Measurements from ENCODE around the gene EIF3K. TPM values are rescaled to one million over a fixed set of nuclear protein-coding genes. Genes with fewer than 3 reads are reported as not detected.

Gene EIF3K
- total and polyA plus RNA-seq, 2 of the 13 experiments (the other 11 are each of a cell fraction or from before 2014, with no cell fraction given), result 179 to 258 TPM

DNA sequence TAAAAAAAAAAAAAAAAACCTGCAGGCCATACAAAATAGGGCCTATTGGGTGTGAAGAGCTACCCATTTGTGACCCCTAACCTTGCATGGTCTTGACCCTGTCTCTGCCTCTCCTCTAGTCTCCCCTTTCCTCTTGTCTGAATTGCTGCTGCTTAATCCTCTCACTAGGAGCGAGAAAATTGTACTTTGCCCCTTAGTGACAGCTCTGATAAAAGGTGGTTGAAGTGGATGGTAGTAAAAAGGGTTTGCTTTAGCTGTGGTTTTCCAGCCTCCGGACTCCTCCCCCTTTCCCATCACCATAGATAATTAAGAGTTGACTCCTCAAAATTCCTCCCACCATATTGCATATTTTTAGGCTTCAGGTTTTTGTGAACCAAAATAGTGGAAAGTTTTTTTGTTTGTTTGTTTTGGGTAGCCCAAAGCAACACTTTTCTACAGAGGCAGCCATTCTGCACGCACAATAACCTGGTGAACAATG is 52.0 kb downstream of the EIF3K start (continued):
- TF ChIP-seq ZNF3 (CRISPR knock-in tag; IDR thresholded peaks at IDR 0.05), result no peak
- TF ChIP-seq ZXDC (CRISPR knock-in tag; IDR thresholded peaks at IDR 0.05), result no peak
- TF ChIP-seq ZKSCAN1 (IDR thresholded peaks at IDR 0.05; ENCODE audit: low read length), result no peak
- 0 out of 2 replicates have a peak, but pooled peaks have one; percentile 50 for TF ChIP-seq TBX2 (CRISPR knock-in tag; IDR thresholded peaks at IDR 0.05; ENCODE audit: borderline replicate concordance)
- peak; percentile 85 for TF ChIP-seq HNF4G (IDR thresholded peaks at IDR 0.05; ENCODE audit: borderline replicate concordance, low read depth, low read length)
- TF ChIP-seq HNF4G (CRISPR knock-in tag; IDR thresholded peaks at IDR 0.05; ENCODE audit: borderline replicate concordance, low read depth), result no peak
- TF ChIP-seq MIER3 (CRISPR knock-in tag; IDR thresholded peaks at IDR 0.05; ENCODE audit: borderline replicate concordance), result no peak
- no peak for TF ChIP-seq HNF1A (IDR thresholded peaks at IDR 0.05; ENCODE audit: low read depth)
- no peak for TF ChIP-seq HNF1A (CRISPR knock-in tag; IDR thresholded peaks at IDR 0.05; ENCODE audit: borderline replicate concordance)
- TF ChIP-seq ZNF24 (IDR thresholded peaks at IDR 0.05), result no peak
- no peak for TF ChIP-seq ZBTB7A (CRISPR knock-in tag; IDR thresholded peaks at IDR 0.05)
- 0 out of 2 replicates have a peak, but pooled peaks have one; percentile 45 for TF ChIP-seq BCL6 (CRISPR knock-in tag; IDR thresholded peaks at IDR 0.05)
- TF ChIP-seq MEIS1 (CRISPR knock-in tag; IDR thresholded peaks at IDR 0.05; ENCODE audit: borderline replicate concordance), result no peak
- no peak for TF ChIP-seq CHD2 (IDR thresholded peaks at IDR 0.05; ENCODE audit: low read depth, low read length)
- no peak for TF ChIP-seq ZZZ3 (CRISPR knock-in tag; IDR thresholded peaks at IDR 0.05; ENCODE audit: borderline replicate concordance)
- TF ChIP-seq GATAD2A (CRISPR knock-in tag; IDR thresholded peaks at IDR 0.05), result peak; percentile 61
- no peak for TF ChIP-seq ZNF496 (CRISPR knock-in tag; IDR thresholded peaks at IDR 0.05; ENCODE audit: insufficient replicate concordance)
- peak; percentile 85 for TF ChIP-seq HNF4A (CRISPR knock-in tag; IDR thresholded peaks at IDR 0.05)
- no peak for TF ChIP-seq SKIL (CRISPR knock-in tag; IDR thresholded peaks at IDR 0.05; ENCODE audit: borderline replicate concordance)
- TF ChIP-seq ZNF7 (CRISPR knock-in tag; IDR thresholded peaks at IDR 0.05), result peak; percentile 71; the same call in 1 of the 2 replicates
- TF ChIP-seq, protein P1, sequence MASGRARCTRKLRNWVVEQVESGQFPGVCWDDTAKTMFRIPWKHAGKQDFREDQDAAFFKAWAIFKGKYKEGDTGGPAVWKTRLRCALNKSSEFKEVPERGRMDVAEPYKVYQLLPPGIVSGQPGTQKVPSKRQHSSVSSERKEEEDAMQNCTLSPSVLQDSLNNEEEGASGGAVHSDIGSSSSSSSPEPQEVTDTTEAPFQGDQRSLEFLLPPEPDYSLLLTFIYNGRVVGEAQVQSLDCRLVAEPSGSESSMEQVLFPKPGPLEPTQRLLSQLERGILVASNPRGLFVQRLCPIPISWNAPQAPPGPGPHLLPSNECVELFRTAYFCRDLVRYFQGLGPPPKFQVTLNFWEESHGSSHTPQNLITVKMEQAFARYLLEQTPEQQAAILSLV (CRISPR knock-in tag; IDR thresholded peaks at IDR 0.05; ENCODE audit: borderline replicate concordance), result no peak

Data from HepG2 (cell line).